GM23338 (cell line): ENCODE measurements around the gene CXCL6. TPM values are rescaled to one million over a fixed set of nuclear protein-coding genes. Genes with fewer than 3 reads are reported as not detected.

Experiments
- ATAC-seq: fragments of 200-7000 bp; cut with Tn5 transposase; 3 replicates; pipeline ENCODE4 v1.9.1; 2020
- DNase-seq: peaks from one replicate; pipeline ENCODE4 v3.0.0-alpha.2; 2015; ENCODE audit warnings: low spot score
- H2AFZ ChIP-seq: fragments of 200-600 bp; sonication (generic); 2 replicates; pipeline ENCODE4 v1.8.0; 2016; ENCODE audit warnings: antibody characterized with exemption, mild to moderate bottlenecking, moderate library complexity
- H3F3A ChIP-seq: fragments of 200-600 bp; sonication (generic); replicated peaks from 2 replicates; pipeline ENCODE4 v1.8.0; 2017; ENCODE audit warnings: antibody characterized with exemption, mixed run types, low read depth
- H3K27ac ChIP-seq: fragments of 200-600 bp; sonication (generic); 2 replicates; pipeline ENCODE4 v1.6.1; 2016; ENCODE audit warnings: low read depth
- H3K27me3 ChIP-seq: fragments of 200-600 bp; sonication (generic); 2 replicates; pipeline ENCODE4 v1.8.0; 2016; ENCODE audit warnings: mild to moderate bottlenecking, mixed run types, moderate library complexity; ENCODE audit not compliant: insufficient read depth
- H3K36me3 ChIP-seq: fragments of 200-600 bp; sonication (generic); 2 replicates; pipeline ENCODE4 v1.8.0; 2016; ENCODE audit warnings: mild to moderate bottlenecking; ENCODE audit not compliant: insufficient read depth
- H3K4me1 ChIP-seq: fragments of 200-600 bp; sonication (generic); 2 replicates; pipeline ENCODE4 v1.8.0; 2016; ENCODE audit warnings: mild to moderate bottlenecking, moderate library complexity; ENCODE audit not compliant: insufficient read depth
- H3K4me2 ChIP-seq: fragments of 200-600 bp; sonication (generic); 2 replicates; pipeline ENCODE4 v1.7.1; 2017; ENCODE audit warnings: mixed run types
- H3K4me3 ChIP-seq: fragments of 200-600 bp; sonication (generic); 2 replicates; pipeline ENCODE4 v1.6.1; 2016; ENCODE audit warnings: mixed run types
- H3K79me2 ChIP-seq: fragments of 200-600 bp; sonication (generic); replicated peaks from 2 replicates; pipeline ENCODE4 v1.8.0; 2017; ENCODE audit warnings: mild to moderate bottlenecking; ENCODE audit not compliant: insufficient read depth
- H3K9me2 ChIP-seq: fragments of 200-600 bp; sonication (generic); 2 replicates; pipeline ENCODE4 v1.8.0; 2017; ENCODE audit not compliant: insufficient read depth
- H4K20me1 ChIP-seq: fragments of 200-600 bp; sonication (generic); replicated peaks from 2 replicates; pipeline ENCODE4 v1.8.0; 2017; ENCODE audit warnings: mild to moderate bottlenecking; ENCODE audit not compliant: insufficient read depth
- H3K27ac Mint-ChIP-seq: 2 replicates; pipeline ENCODE4 v1.8.0; 2020; ENCODE audit warnings: inconsistent platforms, mild to moderate bottlenecking, moderate library complexity, mixed read lengths
- H3K27me3 Mint-ChIP-seq: 3 replicates; pipeline ENCODE4 v1.8.0; 2022; ENCODE audit warnings: low read depth, mild to moderate bottlenecking, moderate library complexity, mixed read lengths, inconsistent platforms; ENCODE audit not compliant: insufficient read depth, poor library complexity
- H3K36me3 Mint-ChIP-seq: 3 replicates; pipeline ENCODE4 v1.8.0; 2021; ENCODE audit warnings: low read depth, mild to moderate bottlenecking, inconsistent platforms, moderate library complexity, mixed read lengths
- H3K4me1 Mint-ChIP-seq: 3 replicates; pipeline ENCODE4 v1.8.0; 2020; ENCODE audit warnings: mild to moderate bottlenecking, inconsistent platforms, mixed read lengths
- H3K4me3 Mint-ChIP-seq: 3 replicates; pipeline ENCODE4 v1.8.0; 2021; ENCODE audit warnings: moderate library complexity, mild to moderate bottlenecking, inconsistent platforms, mixed read lengths
- H3K9me3 Mint-ChIP-seq: 3 replicates; pipeline ENCODE4 v1.8.0; 2020; ENCODE audit warnings: moderate library complexity, mild to moderate bottlenecking, inconsistent platforms, mixed read lengths
- EZH2 ChIP-seq: fragments of 200-600 bp; sonication (generic); IDR thresholded peaks from one replicate; pipeline ENCODE4 v1.8.0; 2017; ENCODE audit warnings: antibody characterized with exemption, mild to moderate bottlenecking, low read depth; ENCODE audit not compliant: unreplicated experiment
- EZH2phosphoT487 ChIP-seq: fragments of 200-600 bp; sonication (generic); IDR thresholded peaks from one replicate; pipeline ENCODE4 v1.8.1; 2018; ENCODE audit warnings: antibody characterized with exemption; ENCODE audit not compliant: unreplicated experiment
- JUNB ChIP-seq: IDR thresholded peaks from one replicate; pipeline ENCODE4 v1.6.1; 2016; ENCODE audit warnings: antibody characterized with exemption; ENCODE audit not compliant: unreplicated experiment
- NANOG ChIP-seq: IDR thresholded peaks from 2 replicates; pipeline ENCODE4 v1.6.1; 2016; ENCODE audit warnings: antibody characterized with exemption, borderline replicate concordance
- POLR2AphosphoS5 ChIP-seq: IDR thresholded peaks from 2 replicates; pipeline ENCODE4 v1.6.1; 2016; ENCODE audit warnings: antibody characterized with exemption, low read depth
- ZNF331 ChIP-seq: fragments of 250-450 bp; sonication (Bioruptor Pico); IDR thresholded peaks from 2 replicates; pipeline ENCODE4 v1.5.0; 2020; ENCODE audit warnings: low read depth, mild to moderate bottlenecking, moderate library complexity
- ZNF462 ChIP-seq: fragments of 250-450 bp; sonication (Bioruptor Pico); IDR thresholded peaks from 2 replicates; pipeline ENCODE4 v1.5.0; 2020; ENCODE audit warnings: mild to moderate bottlenecking, moderate library complexity
- polyA plus RNA-seq: library from polyadenylated mRNA; unstranded; fragments of >200 nt; fragmentation: Nextera tagmentation; extraction: Ambion mirVana; gene quantifications from 2 replicates; pipeline ENCODE4 v1.2.1, GENCODE V29; 2016
- total RNA-seq: library from RNA; depleted of rRNA; stranded (reverse); fragments of >200 nt; shearing (Covaris generic); gene quantifications from 2 replicates; pipeline ENCODE4 v1.2.3, GENCODE V29; 2014
- TF ChIP-seq, protein P1 (sequence below), 2 experiments: fragments of 200-600 bp in 1 of 2; sonication (generic) in 1 of 2; conservative IDR thresholded peaks; 2 replicates each; pipeline versions ENCODE4 v1.5.1 to v1.6.1; 2016 to 2017; ENCODE audit warnings: antibody characterized with exemption in 2 of 2, low read depth in 2 of 2, mild to moderate bottlenecking in 2 of 2, moderate library complexity in 1 of 2

CXCL6 gene
- total and polyA plus RNA-seq, 2 experiments from 2014 or later = 7.2 to 11.8 TPM

DNA sequence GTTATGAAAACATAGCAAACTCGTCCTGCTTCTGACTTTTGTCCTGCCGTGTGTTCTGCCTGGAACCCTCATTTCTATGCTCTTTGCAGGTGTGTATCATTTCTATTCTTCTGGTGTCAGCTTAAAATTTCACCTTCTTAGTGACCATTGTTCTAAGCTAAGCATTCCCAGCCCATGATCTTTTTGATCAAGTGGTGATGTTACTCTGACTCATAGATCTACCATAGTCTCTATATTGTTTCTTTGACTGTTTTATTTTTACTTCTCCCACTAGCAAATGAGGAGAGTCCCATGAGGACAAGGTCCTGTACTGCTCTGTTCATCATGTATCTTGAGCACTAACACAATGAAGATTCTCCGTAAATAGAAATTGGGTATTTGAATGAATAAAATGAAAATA lies 14.1 kb upstream of the CXCL6 start:
- H3K9me3 Mint-ChIP-seq = peaks cover 5% of the 10 kb centered on the region; the same call in 2 of the 3 replicates
- Histone ChIP-seq H3K4me3 (no peak overlapping the region), H3K27me3 (no peaks in the 10 kb centered on the region), H3K9me2 (peaks cover 4% of the 10 kb centered on the region; the same call in 1 of the 2 replicates), H3K4me2 (no peak overlapping the region), H3K79me2 (no peaks in the 10 kb centered on the region), H3F3A (no peaks in the 10 kb centered on the region), H2AFZ (no peak overlapping the region), H3K27ac (no peak overlapping the region), H3K4me1 (peaks cover 10% of the 10 kb centered on the region), H3K36me3 (no peaks in the 10 kb centered on the region), H4K20me1 (no peaks in the 10 kb centered on the region)
- H3K27ac Mint-ChIP-seq = no peak overlapping the region
- no peak for ATAC-seq
- peaks cover 3% of the 10 kb centered on the region; the same call in 2 of the 3 replicates for H3K36me3 Mint-ChIP-seq
- no peaks in the 10 kb centered on the region for H3K27me3 Mint-ChIP-seq
- no peak overlapping the region for H3K4me3 Mint-ChIP-seq
- no peak for TF ChIP-seq POLR2AphosphoS5
- TF ChIP-seq, protein P1, sequence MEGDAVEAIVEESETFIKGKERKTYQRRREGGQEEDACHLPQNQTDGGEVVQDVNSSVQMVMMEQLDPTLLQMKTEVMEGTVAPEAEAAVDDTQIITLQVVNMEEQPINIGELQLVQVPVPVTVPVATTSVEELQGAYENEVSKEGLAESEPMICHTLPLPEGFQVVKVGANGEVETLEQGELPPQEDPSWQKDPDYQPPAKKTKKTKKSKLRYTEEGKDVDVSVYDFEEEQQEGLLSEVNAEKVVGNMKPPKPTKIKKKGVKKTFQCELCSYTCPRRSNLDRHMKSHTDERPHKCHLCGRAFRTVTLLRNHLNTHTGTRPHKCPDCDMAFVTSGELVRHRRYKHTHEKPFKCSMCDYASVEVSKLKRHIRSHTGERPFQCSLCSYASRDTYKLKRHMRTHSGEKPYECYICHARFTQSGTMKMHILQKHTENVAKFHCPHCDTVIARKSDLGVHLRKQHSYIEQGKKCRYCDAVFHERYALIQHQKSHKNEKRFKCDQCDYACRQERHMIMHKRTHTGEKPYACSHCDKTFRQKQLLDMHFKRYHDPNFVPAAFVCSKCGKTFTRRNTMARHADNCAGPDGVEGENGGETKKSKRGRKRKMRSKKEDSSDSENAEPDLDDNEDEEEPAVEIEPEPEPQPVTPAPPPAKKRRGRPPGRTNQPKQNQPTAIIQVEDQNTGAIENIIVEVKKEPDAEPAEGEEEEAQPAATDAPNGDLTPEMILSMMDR (conservative IDR thresholded peaks at IDR 0.05; ENCODE audit: low read depth in 2 of 2) = no peak
- no peak for TF ChIP-seq JUNB
- peaks cover 7% of the 10 kb centered on the region for H3K4me1 Mint-ChIP-seq
- no peak for DNase-seq

- Mint-ChIP-seq H3K36me3 (peaks cover 3% of the 10 kb centered on the region; the same call in 2 of the 3 replicates), H3K9me3 (peaks cover 10% of the 10 kb centered on the region), H3K4me3 (no peak overlapping the region), H3K27me3 (no peaks in the 10 kb centered on the region), H3K27ac (no peak overlapping the region), H3K4me1 (peaks cover 1% of the 10 kb centered on the region; the same call in 2 of the 3 replicates)
- no peak overlapping the region for H3K4me3 ChIP-seq
- no peak overlapping the region for H3K27ac ChIP-seq
- peaks cover 5% of the 10 kb centered on the region; the same call in 1 of the 2 replicates for H3K4me1 ChIP-seq
- no peak overlapping the region for H3K4me2 ChIP-seq
- no peaks in the 10 kb centered on the region for H3F3A ChIP-seq
- TF ChIP-seq POLR2AphosphoS5 (no peak), EZH2phosphoT487 (no peak), JUNB (no peak), ZNF331 (no peak), NANOG (no peak), EZH2 (no peak), ZNF462 (CRISPR knock-in tag) (no peak)
- TF ChIP-seq, protein P1 (conservative IDR thresholded peaks at IDR 0.05; ENCODE audit: low read depth in 2 of 2) = no peak
- H3K27me3 ChIP-seq = no peaks in the 10 kb centered on the region
- H3K79me2 ChIP-seq = no peaks in the 10 kb centered on the region
- no peaks in the 10 kb centered on the region for H4K20me1 ChIP-seq
- no peaks in the 10 kb centered on the region for H3K9me2 ChIP-seq
- H2AFZ ChIP-seq = no peak overlapping the region
- no peak for DNase-seq
- no peaks in the 10 kb centered on the region for H3K36me3 ChIP-seq
- ATAC-seq = no peak
These were observed 13.5 kb upstream of the CXCL6 start for GRCh38 chr4:73822812-73823504.
